Skeletal muscle satellite cell (primary cell): ENCODE results near the gene SH2D4B.
A peak's percentile ranks its signal among the peaks of the same experiment; 100 is the strongest.

Experiments used
- H3K27me3 ChIP-seq: 2 replicates; pipeline ENCODE4 v1.7.0; 2013; ENCODE audit warnings: low read length; ENCODE audit not compliant: control insufficient read depth, insufficient read depth
- H3K36me3 ChIP-seq: 2 replicates; pipeline ENCODE4 v1.7.0; 2013; ENCODE audit warnings: mild to moderate bottlenecking, control low read depth, low read length; ENCODE audit not compliant: insufficient read depth
- H3K4me1 ChIP-seq: 2 replicates; pipeline ENCODE4 v1.7.0; 2013; ENCODE audit warnings: low read length; ENCODE audit not compliant: control insufficient read depth, insufficient read depth
- H3K4me2 ChIP-seq: 2 replicates; pipeline ENCODE4 v1.7.0; 2013; ENCODE audit warnings: mild to moderate bottlenecking, low read length
- H3K4me3 ChIP-seq: 2 replicates; pipeline ENCODE4 v1.7.0; 2013; ENCODE audit warnings: low read length
- H3K9ac ChIP-seq: 2 replicates; pipeline ENCODE4 v1.7.0; 2013; ENCODE audit warnings: mild to moderate bottlenecking, low read depth, low read length, moderate library complexity
- H3K9me3 ChIP-seq: replicated peaks from 2 replicates; pipeline ENCODE4 v1.7.0; 2013; ENCODE audit warnings: mild to moderate bottlenecking, control low read depth, low read length

The SH2D4B gene

DNA sequence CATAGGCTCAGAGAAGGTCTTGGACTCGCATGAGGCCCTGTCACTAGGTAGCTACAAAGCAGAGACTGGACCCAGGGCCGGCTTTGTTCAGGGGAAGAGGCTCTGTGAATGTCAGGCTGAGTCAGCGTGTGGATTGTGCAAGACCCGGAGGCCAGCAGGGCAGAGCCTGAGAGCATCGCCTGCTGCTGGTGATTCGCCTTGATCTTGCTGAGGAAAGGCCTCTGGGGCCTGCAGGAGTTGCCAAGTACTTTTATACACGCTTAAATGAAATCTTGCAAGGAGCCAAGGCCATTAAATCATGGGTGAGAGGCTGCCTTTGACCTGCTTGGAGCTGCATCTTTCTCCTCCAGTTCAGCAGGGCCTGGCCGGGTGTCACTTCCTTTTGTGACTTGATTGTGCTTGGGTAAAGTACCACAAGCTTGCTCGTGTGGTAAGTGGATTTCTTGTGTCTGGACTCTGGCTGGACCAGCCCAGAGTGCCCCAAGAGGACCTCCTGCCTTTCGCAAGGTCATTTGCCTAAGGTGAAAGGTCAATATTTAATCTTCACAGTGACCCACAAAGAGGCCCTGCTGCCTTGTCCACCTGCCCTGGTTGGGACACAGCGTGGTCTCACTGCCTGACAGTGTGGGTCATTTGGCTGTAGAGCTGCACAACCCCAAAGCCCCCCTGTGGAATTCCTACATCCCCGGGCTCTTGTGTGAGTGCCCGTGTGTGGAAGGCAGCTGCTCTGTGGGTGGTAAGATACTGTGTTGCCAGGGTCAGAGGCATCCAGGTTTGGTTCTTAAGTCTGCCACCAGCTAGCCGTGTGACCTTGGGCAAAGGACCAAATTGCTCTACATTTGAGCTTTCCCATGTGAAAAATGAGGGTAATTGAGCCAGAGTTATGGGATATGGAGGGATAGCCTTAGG lies 38.6 kb upstream of the SH2D4B start:
- Histone ChIP-seq H3K27me3 (no peaks in the 10 kb centered on the region), H3K4me2 (peak overlapping the region; percentile 36), H3K4me1 (peaks cover 42% of the 10 kb centered on the region), H3K4me3 (no peak overlapping the region), H3K36me3 (no peaks in the 10 kb centered on the region), H3K9ac (peak overlapping the region; percentile 37), H3K9me3 (no peaks in the 10 kb centered on the region)

GRCh38 chr10:80500572-80501380 lies 36.9 kb upstream of the SH2D4B start:
- Histone ChIP-seq H3K4me3 (no peak overlapping the region), H3K9ac (no peak overlapping the region)

DNA sequence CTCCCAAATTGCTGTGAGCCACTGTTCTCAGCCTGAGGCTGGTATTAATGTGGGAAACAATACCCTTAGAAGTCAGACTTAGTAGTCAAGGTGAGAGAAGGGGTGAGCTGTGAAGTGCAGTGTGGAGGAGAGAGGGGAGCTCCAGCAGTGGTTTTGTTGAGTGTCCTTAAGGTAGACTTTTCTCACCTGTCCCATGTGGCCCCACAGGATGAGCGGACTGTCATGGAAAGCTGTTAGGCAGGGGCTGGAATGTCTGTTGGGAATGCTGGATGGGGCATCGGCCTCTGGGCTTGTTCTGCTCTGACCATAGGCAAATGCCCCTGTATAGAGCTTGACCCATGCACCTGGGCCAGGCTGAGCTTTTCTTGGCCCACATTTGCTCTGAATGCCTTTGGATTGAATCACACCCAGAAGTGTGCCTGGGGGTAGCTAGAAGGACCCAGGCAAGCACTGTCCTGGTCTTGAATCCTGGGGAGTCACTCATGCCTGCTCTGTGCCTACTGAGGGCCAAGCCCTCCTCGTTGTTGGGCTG lies 36.3 kb upstream of the SH2D4B start:
- no peaks in the 10 kb centered on the region for H3K9me3 ChIP-seq
- no peaks in the 10 kb centered on the region for H3K36me3 ChIP-seq
- H3K27me3 ChIP-seq: no peaks in the 10 kb centered on the region
- no peak overlapping the region for H3K4me3 ChIP-seq
- no peak overlapping the region for H3K4me2 ChIP-seq
- H3K9ac ChIP-seq: no peak overlapping the region
- H3K4me1 ChIP-seq: peaks cover 41% of the 10 kb centered on the region

More at GRCh38 chr10:80500572-80501380, 36.9 kb upstream of the SH2D4B start:
- Histone ChIP-seq H3K27me3 (no peaks in the 10 kb centered on the region), H3K4me2 (no peak overlapping the region), H3K9me3 (no peaks in the 10 kb centered on the region), H3K4me1 (peaks cover 37% of the 10 kb centered on the region), H3K36me3 (no peaks in the 10 kb centered on the region)

- Histone ChIP-seq H3K4me1 (peaks cover 40% of the 10 kb centered on the region), H3K27me3 (no peaks in the 10 kb centered on the region), H3K4me3 (no peak overlapping the region)
Measured at GRCh38 chr10:80501913-80502521, 35.7 kb upstream of the SH2D4B start.

GRCh38 chr10:80502621-80503583 lies 34.8 kb upstream of the SH2D4B start:
- no peak overlapping the region for H3K4me3 ChIP-seq
- peaks cover 32% of the 10 kb centered on the region for H3K4me1 ChIP-seq
- peaks cover 2% of the 10 kb centered on the region for H3K36me3 ChIP-seq
- H3K4me2 ChIP-seq: no peak overlapping the region
- no peaks in the 10 kb centered on the region for H3K27me3 ChIP-seq
- H3K9me3 ChIP-seq: no peaks in the 10 kb centered on the region
- no peak overlapping the region for H3K9ac ChIP-seq

More at GRCh38 chr10:80501913-80502521, 35.7 kb upstream of the SH2D4B start:
- no peaks in the 10 kb centered on the region for H3K9me3 ChIP-seq
- H3K4me2 ChIP-seq: no peak overlapping the region
- H3K36me3 ChIP-seq: peaks cover under 1% of the 10 kb centered on the region
- H3K9ac ChIP-seq: no peak overlapping the region

- Histone ChIP-seq H3K4me1 (peaks cover 24% of the 10 kb centered on the region), H3K4me2 (no peak overlapping the region), H3K9me3 (no peaks in the 10 kb centered on the region), H3K9ac (no peak overlapping the region), H3K27me3 (no peaks in the 10 kb centered on the region), H3K36me3 (peaks cover 2% of the 10 kb centered on the region), H3K4me3 (no peak overlapping the region)
Measured at GRCh38 chr10:80503584-80504157, 34.0 kb upstream of the SH2D4B start.

DNA sequence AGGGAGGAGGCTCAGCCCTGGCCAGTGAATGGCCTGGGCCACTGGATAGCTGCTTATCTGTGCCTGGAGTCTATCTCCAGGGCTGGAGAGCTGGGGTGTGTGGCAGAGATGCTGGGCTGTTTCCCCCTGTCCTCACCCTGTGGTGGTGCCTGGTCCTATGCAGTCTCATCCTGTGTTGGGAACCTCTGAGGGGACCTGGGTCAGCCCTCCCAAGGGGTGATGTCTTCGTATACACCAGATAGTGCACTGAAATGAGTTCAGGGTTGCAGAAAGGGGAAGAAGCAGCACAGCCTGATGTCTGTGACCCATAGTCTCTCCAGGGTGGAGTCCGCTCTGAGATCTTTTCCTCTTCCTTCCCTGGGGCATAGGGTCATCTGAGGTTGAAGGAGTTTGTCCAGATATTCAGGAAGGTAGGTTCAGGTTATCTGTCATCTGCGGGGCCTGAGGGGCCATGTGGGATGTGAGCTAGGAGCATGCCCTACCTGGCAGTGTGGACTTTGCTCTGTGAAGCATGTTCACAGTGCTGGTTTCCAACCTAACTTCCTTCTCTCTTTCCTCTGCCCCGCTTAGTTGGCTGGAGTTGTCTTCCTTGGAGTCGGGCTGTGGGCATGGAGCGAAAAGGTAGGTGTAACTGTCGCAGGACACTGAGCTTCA lies 33.4 kb upstream of the SH2D4B start:
- H3K9me3 ChIP-seq: no peaks in the 10 kb centered on the region
- H3K9ac ChIP-seq: no peak overlapping the region
- H3K27me3 ChIP-seq: no peaks in the 10 kb centered on the region
- H3K36me3 ChIP-seq: peaks cover 2% of the 10 kb centered on the region
- H3K4me1 ChIP-seq: peaks cover 19% of the 10 kb centered on the region
- H3K4me3 ChIP-seq: no peak overlapping the region
- H3K4me2 ChIP-seq: no peak overlapping the region

DNA sequence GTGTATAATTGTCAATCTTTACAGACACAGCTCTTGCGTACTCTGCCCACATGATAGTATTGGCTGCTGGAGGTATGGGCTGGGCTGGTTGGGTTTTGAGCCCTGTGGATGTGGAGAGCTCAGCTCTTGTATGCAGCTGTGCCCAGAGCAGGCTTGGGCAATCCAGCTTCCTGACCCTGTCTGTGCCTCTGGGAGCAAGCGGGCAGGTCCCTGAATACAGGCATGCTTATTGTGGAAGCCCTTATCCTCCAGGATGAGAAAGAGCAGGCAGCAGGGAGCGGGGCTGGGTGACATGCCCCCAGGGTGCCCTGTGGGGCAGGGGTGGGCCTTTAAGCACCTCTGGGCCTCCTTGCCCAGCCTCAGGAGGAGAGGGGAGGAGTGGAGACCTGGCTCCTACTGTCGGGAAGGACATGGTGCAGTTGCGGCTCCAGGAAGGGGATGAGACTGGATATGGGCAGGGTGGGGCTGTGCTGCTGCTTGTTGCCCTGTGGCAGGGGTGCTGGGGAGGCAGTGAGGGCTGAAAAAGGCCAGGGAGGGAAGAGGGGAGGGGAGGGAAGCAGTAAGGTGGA lies 32.7 kb upstream of the SH2D4B start:
- Histone ChIP-seq H3K27me3 (no peaks in the 10 kb centered on the region), H3K4me2 (no peak overlapping the region), H3K9ac (no peak overlapping the region), H3K9me3 (no peaks in the 10 kb centered on the region), H3K36me3 (peaks cover 2% of the 10 kb centered on the region), H3K4me1 (peaks cover 19% of the 10 kb centered on the region), H3K4me3 (no peak overlapping the region)

DNA sequence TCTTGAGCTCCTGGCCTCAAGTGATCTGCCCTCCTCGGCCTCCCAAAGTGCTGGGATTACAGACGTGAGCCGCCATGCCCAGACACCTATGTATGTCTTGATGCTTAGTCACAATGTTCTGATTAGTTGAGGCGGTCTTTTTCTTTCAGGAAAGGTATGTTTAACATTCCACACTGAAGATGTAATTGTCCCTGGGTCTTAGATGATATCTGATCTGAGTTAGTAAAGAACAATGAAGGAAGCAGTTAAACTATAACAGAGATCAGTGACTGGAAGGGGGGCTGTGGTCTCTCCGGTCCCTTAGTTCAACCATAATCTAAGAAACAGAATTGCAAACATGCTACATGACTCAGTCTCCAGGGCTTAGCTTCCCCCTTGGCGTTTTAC lies 31.5 kb upstream of the SH2D4B start:
- no peaks in the 10 kb centered on the region for H3K27me3 ChIP-seq
- H3K36me3 ChIP-seq: peaks cover 2% of the 10 kb centered on the region
- peaks cover 18% of the 10 kb centered on the region for H3K4me1 ChIP-seq
- no peak overlapping the region for H3K4me2 ChIP-seq
- H3K9me3 ChIP-seq: no peaks in the 10 kb centered on the region
- H3K9ac ChIP-seq: peak overlapping the region; percentile 21
- no peak overlapping the region for H3K4me3 ChIP-seq
